NOMO-1 (cell line): Measurements from ENCODE around the gene SLC19A1.

Experiments
- DNase-seq, 2 experiments: peaks; one replicate each; lab custom pipeline; 2025; ENCODE audit not compliant: unreplicated experiment in 2 of 2; lab: John Stamatoyannopoulos, UW

SLC19A1 gene

GRCh38 chr21:45459171-45460010 lies 82.8 kb downstream of the SLC19A1 start:
- DNase-seq: no peak

DNA sequence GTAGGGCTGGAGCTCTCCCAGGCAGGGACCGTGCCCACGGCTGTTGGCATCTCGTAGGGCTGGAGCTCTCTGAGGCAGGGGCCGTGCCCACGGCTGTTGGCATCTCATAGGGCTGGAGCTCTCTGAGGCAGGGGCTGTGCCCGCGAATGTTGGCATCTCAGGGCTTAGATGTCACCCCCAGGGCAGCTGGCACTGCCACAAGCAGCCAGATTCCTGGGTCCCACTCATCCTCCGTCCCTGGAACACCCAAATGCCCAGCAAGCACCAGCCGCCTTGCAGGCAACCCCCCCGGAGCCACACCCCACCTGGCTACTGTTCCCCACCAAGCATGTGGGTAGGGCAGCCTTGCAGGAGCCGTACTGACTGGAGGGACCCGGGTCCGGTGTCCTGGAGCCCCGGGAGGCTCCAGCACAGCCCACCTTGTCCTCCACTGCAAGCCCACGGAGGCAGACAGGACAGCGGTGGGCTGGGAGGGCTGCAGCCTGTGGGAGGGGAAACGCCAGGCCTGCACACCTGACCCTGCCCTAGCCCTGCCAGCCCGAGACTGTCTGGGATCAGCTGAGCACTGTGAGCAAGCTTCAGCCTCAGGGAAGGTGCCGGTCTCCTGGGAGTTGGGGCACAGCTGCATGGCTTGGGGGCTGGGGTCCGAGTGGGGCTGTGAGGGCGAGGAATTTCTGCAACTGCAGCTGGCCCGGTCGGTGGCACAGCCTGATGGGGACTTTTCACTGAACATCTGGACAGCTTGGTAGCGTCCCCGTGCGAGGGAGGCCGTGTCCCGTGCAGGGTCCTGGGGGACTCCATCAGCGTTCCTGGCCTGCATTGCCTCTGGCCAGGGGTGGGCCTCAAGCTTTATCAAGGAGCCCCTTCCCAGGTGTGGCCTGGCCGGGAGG lies 83.7 kb downstream of the SLC19A1 start:
- DNase-seq: no peak

DNA sequence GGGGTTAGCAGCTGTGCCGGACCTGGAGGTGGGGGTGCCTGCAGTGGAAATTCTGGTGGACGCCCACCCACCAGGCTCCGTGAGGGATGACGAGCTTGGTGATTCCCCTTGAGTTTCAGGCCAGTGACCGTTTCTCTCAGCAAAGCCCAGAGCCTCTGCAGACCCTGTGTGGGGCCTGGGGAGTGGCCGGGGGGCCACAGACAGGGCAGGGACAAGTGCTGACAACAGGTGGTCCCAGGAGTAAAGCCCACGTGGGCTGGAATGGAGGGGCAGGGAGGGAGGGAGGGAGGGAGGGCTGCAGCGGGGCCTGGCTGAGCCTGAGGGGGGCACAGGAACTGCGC lies 84.4 kb downstream of the SLC19A1 start:
- no peak for DNase-seq

- no peak for DNase-seq
These were observed 84.9 kb downstream of the SLC19A1 start for GRCh38 chr21:45457161-45457831.

GRCh38 chr21:45456584-45457160 lies 85.6 kb downstream of the SLC19A1 start:
- DNase-seq: no peak

DNA sequence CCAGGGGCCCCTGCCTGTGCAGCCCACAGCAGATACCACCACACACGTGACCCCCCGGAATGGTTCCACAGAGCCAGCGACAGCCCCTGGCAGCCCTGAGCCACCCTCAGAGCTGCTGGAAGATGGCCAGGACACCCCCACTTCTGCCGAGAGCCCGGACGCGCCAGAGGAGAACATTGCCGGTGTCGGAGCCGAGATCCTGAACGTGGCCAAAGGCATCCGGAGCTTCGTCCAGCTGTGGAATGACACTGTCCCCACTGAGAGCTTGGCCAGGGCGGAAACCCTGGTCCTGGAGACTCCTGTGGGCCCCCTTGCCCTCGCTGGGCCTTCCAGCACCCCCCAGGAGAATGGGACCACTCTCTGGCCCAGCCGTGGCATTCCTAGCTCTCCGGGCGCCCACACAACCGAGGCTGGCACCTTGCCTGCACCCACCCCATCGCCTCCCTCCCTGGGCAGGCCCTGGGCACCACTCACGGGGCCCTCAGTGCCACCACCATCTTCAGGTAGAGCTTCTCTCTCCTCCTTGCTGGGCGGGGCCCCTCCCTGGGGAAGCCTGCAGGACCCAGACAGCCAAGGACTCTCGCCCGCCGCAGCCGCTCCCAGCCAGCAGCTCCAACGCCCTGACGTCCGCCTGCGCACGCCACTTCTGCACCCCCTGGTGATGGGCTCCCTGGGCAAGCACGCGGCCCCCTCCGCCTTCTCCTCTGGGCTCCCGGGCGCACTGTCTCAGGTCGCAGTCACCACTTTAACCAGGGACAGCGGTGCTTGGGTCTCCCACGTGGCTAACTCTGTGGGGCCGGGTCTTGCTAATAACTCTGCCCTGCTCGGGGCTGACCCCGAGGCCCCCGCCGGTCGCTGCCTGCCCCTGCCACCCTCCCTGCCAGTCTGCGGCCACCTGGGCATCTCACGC lies 86.3 kb downstream of the SLC19A1 start:
- no peak for DNase-seq

- no peak for DNase-seq
These were observed 87.1 kb downstream of the SLC19A1 start for GRCh38 chr21:45454926-45455673.

DNA sequence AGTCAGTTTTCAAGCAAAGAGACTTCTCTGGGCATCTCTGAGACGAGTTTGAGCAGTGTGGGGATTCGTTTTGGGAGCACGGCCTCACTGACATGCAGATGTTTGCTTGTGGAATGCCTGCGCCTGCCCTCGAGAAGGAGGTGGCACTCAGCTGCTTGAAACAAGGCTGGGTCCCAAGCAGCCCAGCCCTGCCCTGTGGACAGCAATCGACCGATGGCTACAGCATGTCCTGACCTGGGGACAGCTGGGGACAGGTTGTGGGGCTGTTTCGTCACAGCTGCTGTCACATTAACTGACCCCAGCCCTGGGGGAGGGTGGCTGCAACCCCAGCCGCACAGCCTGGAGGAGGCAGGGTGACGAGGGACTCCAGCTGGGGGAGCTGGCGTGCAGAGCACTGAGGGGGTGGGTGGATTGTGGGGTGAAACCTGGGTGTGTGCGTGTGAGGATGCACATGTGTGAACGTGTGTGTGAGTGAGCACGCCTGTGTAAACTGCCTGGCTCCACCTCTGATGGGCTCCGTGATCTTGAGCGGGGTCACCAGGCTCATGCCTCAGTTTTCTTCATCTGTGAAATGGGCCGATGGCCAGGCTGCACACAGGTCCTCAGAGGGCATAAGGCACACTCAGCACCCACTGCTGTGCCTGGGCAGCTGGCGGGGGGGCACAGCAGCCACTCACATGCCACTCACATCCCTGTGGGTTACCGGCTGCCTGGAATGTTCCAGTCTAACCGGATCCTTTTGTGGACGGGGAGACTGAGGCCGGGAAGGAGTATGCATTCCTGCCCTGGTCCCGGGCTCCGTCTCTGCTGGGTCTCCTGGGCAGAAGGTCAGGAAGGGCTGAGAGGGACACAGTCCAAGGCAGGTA lies 87.9 kb downstream of the SLC19A1 start:
- no peak for DNase-seq

- DNase-seq: no peak
These were observed 88.8 kb downstream of the SLC19A1 start for GRCh38 chr21:45453308-45453950.

- DNase-seq: no peak
These were observed 89.4 kb downstream of the SLC19A1 start for GRCh38 chr21:45452696-45453307.

DNA sequence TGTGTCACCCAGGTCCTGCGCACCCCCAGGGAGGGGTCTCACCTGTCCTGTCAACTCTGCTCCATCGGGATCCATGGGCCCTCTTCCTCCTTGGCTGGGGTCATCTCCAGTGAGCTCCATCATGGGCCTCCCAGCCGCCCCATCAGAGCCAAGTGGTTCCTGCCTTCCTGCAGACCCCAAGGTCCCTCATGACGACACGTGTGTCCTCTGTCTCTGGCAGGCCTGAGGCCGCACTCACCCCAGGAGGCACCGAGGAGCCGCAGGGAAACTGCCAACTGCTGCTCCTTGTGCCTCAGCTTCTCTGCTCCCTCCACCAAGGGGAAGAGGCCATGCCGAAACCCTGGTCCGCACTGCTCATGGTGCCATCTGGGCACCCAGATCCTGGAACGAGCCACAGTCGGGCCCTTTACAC lies 90.5 kb downstream of the SLC19A1 start:
- DNase-seq: no peak

- DNase-seq: no peak
These were observed 91.0 kb downstream of the SLC19A1 start for GRCh38 chr21:45451091-45451740.

GRCh38 chr21:45450423-45451090 lies 91.7 kb downstream of the SLC19A1 start:
- no peak for DNase-seq

DNA sequence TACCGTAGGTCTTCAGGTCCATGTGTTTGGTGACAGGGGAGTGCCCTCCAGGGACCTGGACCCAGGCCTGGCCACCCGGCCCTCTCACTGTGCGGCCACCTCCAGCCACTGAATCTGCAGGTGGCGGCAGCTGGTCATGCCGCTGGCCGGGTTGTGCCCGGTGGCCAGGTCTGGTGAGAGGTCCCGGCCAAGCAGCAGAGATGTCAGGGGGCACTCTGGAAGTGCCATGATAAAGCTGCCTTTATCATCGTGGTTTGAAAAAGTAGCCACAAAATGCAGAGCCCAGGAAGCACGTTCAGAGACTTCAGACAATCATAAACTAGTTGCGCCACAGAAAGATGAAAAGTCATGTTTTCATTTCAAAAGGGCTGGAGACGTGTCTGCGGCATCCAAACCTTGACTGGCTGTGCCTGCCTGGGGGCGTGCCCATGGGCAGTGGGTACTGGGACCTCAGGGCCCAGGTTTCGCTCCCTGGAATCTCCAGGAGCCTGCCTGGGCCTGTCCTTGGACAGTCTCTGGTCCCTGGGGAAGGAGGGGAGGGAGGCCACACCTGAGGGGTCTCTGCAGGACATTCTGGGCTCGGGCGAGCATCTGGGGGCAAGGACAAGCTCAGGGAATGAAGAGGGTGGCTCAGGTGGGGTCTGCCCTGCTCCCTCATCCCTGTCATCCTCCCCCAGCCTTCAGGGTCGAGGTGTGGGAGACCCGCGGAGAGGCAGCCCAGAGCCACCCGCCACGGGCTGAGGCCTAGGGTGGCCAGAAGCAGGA lies 92.4 kb downstream of the SLC19A1 start:
- no peak for DNase-seq

DNA sequence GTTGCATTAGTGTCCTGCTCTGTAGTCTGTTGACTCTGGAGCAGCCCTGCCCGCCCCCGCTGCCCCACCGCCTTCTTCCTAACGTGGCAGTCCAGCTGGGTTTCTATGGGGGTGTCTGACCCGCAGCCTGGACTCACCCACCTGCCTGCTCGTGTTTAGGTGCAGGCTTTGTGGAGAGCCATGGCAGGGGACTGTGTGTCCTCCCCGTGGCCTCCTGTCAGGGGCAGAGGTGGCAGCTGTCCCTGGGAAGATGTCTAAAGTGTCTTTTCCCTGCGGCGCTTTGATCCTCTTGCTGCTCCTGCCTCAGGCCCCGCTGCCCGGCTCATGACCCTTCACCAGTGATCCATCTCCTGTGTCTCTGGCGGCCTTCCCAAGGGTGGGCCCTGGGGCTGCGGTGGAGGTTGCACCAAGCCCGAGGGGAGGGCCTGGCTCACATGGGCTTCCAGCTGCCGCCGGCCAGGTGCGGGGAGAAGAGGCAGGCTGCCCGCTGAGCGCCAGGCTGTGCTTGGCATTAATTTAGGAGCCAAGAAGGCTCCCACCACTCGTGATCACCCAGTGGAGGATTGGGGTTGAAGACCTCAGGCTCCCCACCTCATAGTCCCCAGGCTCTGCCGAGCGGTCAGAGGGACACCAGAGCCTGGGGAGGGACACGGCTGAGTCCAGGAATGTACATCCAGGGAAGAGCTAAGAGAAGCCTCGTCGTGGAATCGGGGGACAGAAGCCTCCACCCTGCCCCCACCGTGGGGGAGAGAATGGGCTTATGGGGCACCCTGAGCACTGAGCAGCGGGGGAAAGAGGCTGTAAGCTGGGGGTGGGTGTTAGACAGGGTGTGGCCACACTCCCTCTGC lies 93.2 kb downstream of the SLC19A1 start:
- no peak for DNase-seq
